OCI-LY3 (cell line): ENCODE results near the gene FAM3A.

Source experiments
- CTCF ChIP-seq: fragments of 200-600, 300-600 bp; sonication (generic); IDR thresholded peaks from 2 replicates; pipeline ENCODE4 v1.5.1; 2014; ENCODE audit warnings: antibody characterized with exemption, low read length, low read depth
- EZH2phosphoT487 ChIP-seq: fragments of 200-600 bp; shearing (Covaris generic); IDR thresholded peaks from 2 replicates; pipeline ENCODE4 v1.6.1; 2018; ENCODE audit warnings: antibody characterized with exemption, mixed run types, low read depth

DNA sequence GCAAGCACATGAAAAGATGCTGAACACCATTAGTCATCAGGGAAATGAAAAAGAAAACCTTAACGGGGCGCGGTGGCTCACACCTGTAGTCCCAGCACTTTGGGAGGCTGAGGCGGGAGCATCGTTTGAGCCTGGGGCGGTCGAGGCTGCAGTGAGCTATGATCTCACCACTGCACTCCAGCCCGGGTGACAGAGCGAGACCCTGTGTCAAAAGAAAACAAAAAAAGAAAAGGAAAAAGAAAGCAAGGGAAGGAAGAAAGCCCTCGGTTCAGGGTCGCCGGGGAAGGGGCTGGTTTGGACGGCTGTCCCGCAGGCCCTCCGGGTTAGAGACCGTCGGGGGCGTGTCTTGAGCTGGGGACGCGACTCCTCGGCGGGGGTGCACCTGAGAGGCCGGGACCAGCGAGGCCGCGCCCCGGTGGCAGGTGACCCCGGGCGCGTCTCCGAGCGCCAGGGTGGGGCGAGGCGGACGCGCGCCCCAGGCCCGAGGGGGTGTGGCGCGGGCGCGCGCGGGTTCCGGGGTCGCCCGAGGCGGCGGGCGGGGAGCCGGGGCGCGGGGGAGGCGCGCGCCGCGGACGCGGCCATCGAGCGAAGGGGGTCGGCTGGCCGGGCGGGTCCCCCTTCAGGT is 58.4 kb downstream of the FAM3A start:
- TF ChIP-seq CTCF = no peak
- TF ChIP-seq EZH2phosphoT487 = no peak
